ENCODE data around the gene CACNA1C.

DNA sequence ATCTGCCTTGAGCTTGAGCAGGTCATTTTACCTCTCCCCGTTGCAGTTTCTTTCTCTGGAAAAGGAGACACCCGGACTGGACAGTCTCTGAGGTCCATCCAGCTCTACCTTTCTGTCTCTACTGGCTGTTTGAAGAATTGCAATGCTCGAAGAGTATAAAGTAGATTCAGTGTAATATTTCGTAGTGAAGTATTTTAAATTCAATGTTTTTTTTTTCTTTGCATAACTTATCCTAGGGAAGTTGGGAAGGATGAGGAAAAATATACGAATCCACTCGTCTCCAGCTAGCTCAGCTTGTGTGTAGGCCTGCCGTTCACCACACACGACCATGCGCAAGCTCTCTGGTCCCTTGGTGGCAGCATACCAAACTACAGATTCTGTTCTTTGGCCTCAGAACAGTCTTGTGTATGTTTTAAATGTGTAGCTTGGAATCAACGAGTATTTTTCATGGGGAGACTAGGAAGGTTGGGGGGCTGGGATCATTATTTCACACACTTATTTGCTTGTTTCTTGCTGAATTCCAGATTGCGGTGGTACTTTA, 307.9 kb downstream of the CACNA1C start:
- TF ChIP-seq, protein P1, sequence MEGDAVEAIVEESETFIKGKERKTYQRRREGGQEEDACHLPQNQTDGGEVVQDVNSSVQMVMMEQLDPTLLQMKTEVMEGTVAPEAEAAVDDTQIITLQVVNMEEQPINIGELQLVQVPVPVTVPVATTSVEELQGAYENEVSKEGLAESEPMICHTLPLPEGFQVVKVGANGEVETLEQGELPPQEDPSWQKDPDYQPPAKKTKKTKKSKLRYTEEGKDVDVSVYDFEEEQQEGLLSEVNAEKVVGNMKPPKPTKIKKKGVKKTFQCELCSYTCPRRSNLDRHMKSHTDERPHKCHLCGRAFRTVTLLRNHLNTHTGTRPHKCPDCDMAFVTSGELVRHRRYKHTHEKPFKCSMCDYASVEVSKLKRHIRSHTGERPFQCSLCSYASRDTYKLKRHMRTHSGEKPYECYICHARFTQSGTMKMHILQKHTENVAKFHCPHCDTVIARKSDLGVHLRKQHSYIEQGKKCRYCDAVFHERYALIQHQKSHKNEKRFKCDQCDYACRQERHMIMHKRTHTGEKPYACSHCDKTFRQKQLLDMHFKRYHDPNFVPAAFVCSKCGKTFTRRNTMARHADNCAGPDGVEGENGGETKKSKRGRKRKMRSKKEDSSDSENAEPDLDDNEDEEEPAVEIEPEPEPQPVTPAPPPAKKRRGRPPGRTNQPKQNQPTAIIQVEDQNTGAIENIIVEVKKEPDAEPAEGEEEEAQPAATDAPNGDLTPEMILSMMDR (IDR thresholded peaks at IDR 0.05) = no peak
- TF ChIP-seq POLR2A (IDR thresholded peaks at IDR 0.05) = no peak
